Measurements from ENCODE around the gene BICDL2.
A peak's percentile ranks its signal among the peaks of the same experiment; 100 is the strongest.

Gene BICDL2

GRCh38 chr16:3007059-3007956 is 29.4 kb downstream of the BICDL2 start:
- no peak for DNase-seq

GRCh38 chr16:3004781-3005284 is 31.9 kb downstream of the BICDL2 start:
- DNase-seq = no peak

GRCh38 chr16:3004319-3004718 is 32.4 kb downstream of the BICDL2 start:
- no peak for DNase-seq

- peak; percentile 99 for DNase-seq
These were observed 33.0 kb downstream of the BICDL2 start for GRCh38 chr16:3003582-3004270.

- DNase-seq = no peak
These were observed 35.4 kb downstream of the BICDL2 start for GRCh38 chr16:3001316-3001715.

GRCh38 chr16:3000540-3000939 is 36.2 kb downstream of the BICDL2 start:
- no peak for DNase-seq

GRCh38 chr16:2999929-3000328 is 36.8 kb downstream of the BICDL2 start:
- no peak for DNase-seq

GRCh38 chr16:2996298-2996697 is 40.4 kb downstream of the BICDL2 start:
- DNase-seq = no peak

- DNase-seq = no peak
These were observed 44.2 kb downstream of the BICDL2 start for GRCh38 chr16:2992383-2993081.

GRCh38 chr16:2991566-2992261 is 45.0 kb downstream of the BICDL2 start:
- no peak for DNase-seq

- DNase-seq = no peak
These were observed 45.9 kb downstream of the BICDL2 start for GRCh38 chr16:2990891-2991290.

- no peak for DNase-seq
These were observed 48.1 kb downstream of the BICDL2 start for GRCh38 chr16:2988590-2989099.

GRCh38 chr16:2987833-2988232 is 48.9 kb downstream of the BICDL2 start:
- DNase-seq = no peak

- no peak for DNase-seq
These were observed 49.5 kb downstream of the BICDL2 start for GRCh38 chr16:2987286-2987685.

- no peak for DNase-seq
These were observed 50.0 kb downstream of the BICDL2 start for GRCh38 chr16:2986623-2987188.

- no peak for DNase-seq
These were observed 50.8 kb downstream of the BICDL2 start for GRCh38 chr16:2985893-2986355.

- no peak for DNase-seq
These were observed 51.3 kb downstream of the BICDL2 start for GRCh38 chr16:2985462-2985861.

- peak; percentile 51 for DNase-seq
These were observed 53.0 kb downstream of the BICDL2 start for GRCh38 chr16:2983706-2984136.

GRCh38 chr16:2982402-2982801 is 54.3 kb downstream of the BICDL2 start:
- no peak for DNase-seq

GRCh38 chr16:2981899-2982250 is 54.9 kb downstream of the BICDL2 start:
- no peak for DNase-seq

GRCh38 chr16:2981177-2981898 is 55.4 kb downstream of the BICDL2 start:
- no peak for DNase-seq

Measured in NCI-H187 treated with DMSO at 0.1 percent for 48 hours (cell line).